ENCODE data around the gene DNAJC8. TPM values are rescaled to one million over a fixed set of nuclear protein-coding genes. Genes with fewer than 3 reads are reported as not detected.

DNAJC8 gene
- total RNA-seq, 1 donor from 2014 or later = 41.7 TPM

- DNase-seq (ENCODE audit: low read depth in 2 of 2) = no peak
Observed at GRCh38 chr1:28205243-28205642, 27.6 kb downstream of the DNAJC8 start.

- DNase-seq (ENCODE audit: low read depth in 2 of 2) = no peak
Observed at GRCh38 chr1:28200234-28200873, 32.5 kb downstream of the DNAJC8 start.

- DNase-seq (ENCODE audit: low read depth in 2 of 2) = no peak
Observed at GRCh38 chr1:28199328-28200233, 33.2 kb downstream of the DNAJC8 start.

GRCh38 chr1:28197682-28198415, 35.0 kb downstream of the DNAJC8 start:
- DNase-seq (ENCODE audit: low read depth in 2 of 2) = no peak

- DNase-seq (ENCODE audit: low read depth in 2 of 2) = no peak
Observed at GRCh38 chr1:28196330-28196729, 36.5 kb downstream of the DNAJC8 start.

GRCh38 chr1:28195780-28196179, 37.0 kb downstream of the DNAJC8 start:
- DNase-seq (ENCODE audit: low read depth in 2 of 2) = no peak

GRCh38 chr1:28194326-28195035, 38.3 kb downstream of the DNAJC8 start:
- DNase-seq (ENCODE audit: low read depth in 2 of 2) = no peak

- no peak for DNase-seq (ENCODE audit: low read depth in 2 of 2)
Observed at GRCh38 chr1:28193701-28194161, 39.1 kb downstream of the DNAJC8 start.

- DNase-seq (ENCODE audit: low read depth in 2 of 2) = no peak
Observed at GRCh38 chr1:28190996-28191645, 41.7 kb downstream of the DNAJC8 start.

GRCh38 chr1:28190337-28190979, 42.4 kb downstream of the DNAJC8 start:
- no peak for DNase-seq (ENCODE audit: low read depth in 2 of 2)

GRCh38 chr1:28185071-28185470, 47.8 kb downstream of the DNAJC8 start:
- DNase-seq (ENCODE audit: low read depth in 2 of 2) = no peak

- DNase-seq (ENCODE audit: low read depth in 2 of 2) = no peak
Observed at GRCh38 chr1:28180306-28181305, 52.2 kb downstream of the DNAJC8 start.

- DNase-seq (ENCODE audit: low read depth in 2 of 2) = no peak
Observed at GRCh38 chr1:28178690-28179485, 53.9 kb downstream of the DNAJC8 start.

GRCh38 chr1:28176492-28177470, 56.0 kb downstream of the DNAJC8 start, which contains the start of gene PTAFR:
Gene PTAFR (minus strand): TSS chr1:28176690. CDS start chr1:28151021, 25,669 bp downstream.
- no peak for DNase-seq (ENCODE audit: low read depth in 2 of 2)

- DNase-seq (ENCODE audit: low read depth in 2 of 2) = no peak
Observed at GRCh38 chr1:28175955-28176485, 56.8 kb downstream of the DNAJC8 start.

GRCh38 chr1:28173980-28174297, 58.9 kb downstream of the DNAJC8 start:
- no peak for DNase-seq (ENCODE audit: low read depth in 2 of 2)

All from dermis microvascular lymphatic vessel endothelial cell (primary cell).